SU-DHL-6 (cell line): ENCODE results near the gene RPL18A.

Source experiments
- CTCF ChIP-seq: fragments of 200-600 bp; sonication (generic); IDR thresholded peaks from one replicate; pipeline ENCODE4 v1.5.1; 2017; ENCODE audit warnings: antibody characterized with exemption, mild to moderate bottlenecking, low read length, moderate library complexity; ENCODE audit not compliant: insufficient read depth, poor library complexity, severe bottlenecking
- EZH2phosphoT487 ChIP-seq: fragments of 200-600 bp; sonication (generic), shearing (Covaris generic); conservative IDR thresholded peaks from 2 replicates; pipeline ENCODE4 v1.6.1; 2018; ENCODE audit warnings: mild to moderate bottlenecking, antibody characterized with exemption, low read length, moderate library complexity, mixed read lengths

GRCh38 chr19:17893766-17894165, 34.1 kb downstream of the RPL18A start:
- no peak for TF ChIP-seq CTCF
- TF ChIP-seq EZH2phosphoT487 = no peak
